ENCODE measurements around the gene MYBBP1A.

Gene MYBBP1A

GRCh38 chr17:4520894-4521600, 34.1 kb downstream of the MYBBP1A start:
- no peaks in the 10 kb centered on the region for H3K36me3 ChIP-seq (ENCODE audit: insufficient read depth, low read length)
- H3K4me1 ChIP-seq (ENCODE audit: insufficient read depth, low read length) = no peaks in the 10 kb centered on the region; the same call in 1 of the 2 replicates
- no peak overlapping the region for H3K9ac ChIP-seq (ENCODE audit: low read depth, low read length)
- H3K9me3 ChIP-seq (ENCODE audit: control insufficient read depth, insufficient read depth, low read length) = no peaks in the 10 kb centered on the region

GRCh38 chr17:4520060-4520893, 34.9 kb downstream of the MYBBP1A start:
- Histone ChIP-seq H3K9ac (ENCODE audit: low read depth, low read length) (no peak overlapping the region), H3K9me3 (ENCODE audit: control insufficient read depth, insufficient read depth, low read length) (no peaks in the 10 kb centered on the region), H3K36me3 (ENCODE audit: insufficient read depth, low read length) (no peaks in the 10 kb centered on the region), H3K4me1 (ENCODE audit: insufficient read depth, low read length) (no peaks in the 10 kb centered on the region; the same call in 1 of the 2 replicates)

- H3K36me3 ChIP-seq (ENCODE audit: insufficient read depth, low read length) = no peaks in the 10 kb centered on the region
- H3K9ac ChIP-seq (ENCODE audit: low read depth, low read length) = no peak overlapping the region
- no peaks in the 10 kb centered on the region; the same call in 1 of the 2 replicates for H3K4me1 ChIP-seq (ENCODE audit: insufficient read depth, low read length)
- no peaks in the 10 kb centered on the region for H3K9me3 ChIP-seq (ENCODE audit: control insufficient read depth, insufficient read depth, low read length)
Measured at GRCh38 chr17:4519361-4519788, 35.8 kb downstream of the MYBBP1A start.

GRCh38 chr17:4518901-4519300, 36.3 kb downstream of the MYBBP1A start:
- Histone ChIP-seq H3K4me1 (ENCODE audit: insufficient read depth, low read length) (peaks cover 3% of the 10 kb centered on the region; the same call in 1 of the 2 replicates), H3K9me3 (ENCODE audit: control insufficient read depth, insufficient read depth, low read length) (no peaks in the 10 kb centered on the region), H3K36me3 (ENCODE audit: insufficient read depth, low read length) (no peaks in the 10 kb centered on the region), H3K9ac (ENCODE audit: low read depth, low read length) (no peak overlapping the region)

- H3K4me1 ChIP-seq (ENCODE audit: insufficient read depth, low read length) = peaks cover 3% of the 10 kb centered on the region; the same call in 1 of the 2 replicates
- no peak overlapping the region for H3K9ac ChIP-seq (ENCODE audit: low read depth, low read length)
- no peaks in the 10 kb centered on the region for H3K36me3 ChIP-seq (ENCODE audit: insufficient read depth, low read length)
- H3K9me3 ChIP-seq (ENCODE audit: control insufficient read depth, insufficient read depth, low read length) = no peaks in the 10 kb centered on the region
Measured at GRCh38 chr17:4516735-4517134, 38.4 kb downstream of the MYBBP1A start.

DNA sequence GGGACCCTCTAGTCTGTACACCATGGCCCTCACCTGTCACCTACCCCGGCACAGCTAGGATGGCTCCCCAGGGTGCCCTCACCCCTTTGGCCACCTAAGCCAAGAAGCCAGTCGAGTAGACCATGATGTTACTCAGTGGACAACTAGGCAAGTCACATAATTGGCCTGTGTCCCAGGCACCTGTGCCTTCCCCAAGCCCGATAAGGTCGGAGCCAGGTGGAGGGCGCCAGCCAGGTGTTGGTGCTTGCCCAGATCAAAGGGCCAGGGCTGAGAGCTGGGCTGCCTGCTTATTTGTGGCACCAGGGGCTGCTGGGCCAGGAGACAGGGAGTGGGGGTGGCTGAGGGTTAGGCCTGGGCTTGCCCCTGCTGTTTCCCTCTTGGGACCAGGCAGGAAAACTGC, 39.7 kb downstream of the MYBBP1A start:
- no peak overlapping the region for H3K9ac ChIP-seq (ENCODE audit: low read depth, low read length)
- no peaks in the 10 kb centered on the region for H3K36me3 ChIP-seq (ENCODE audit: insufficient read depth, low read length)
- peaks cover 3% of the 10 kb centered on the region; the same call in 1 of the 2 replicates for H3K4me1 ChIP-seq (ENCODE audit: insufficient read depth, low read length)
- H3K9me3 ChIP-seq (ENCODE audit: control insufficient read depth, insufficient read depth, low read length) = no peaks in the 10 kb centered on the region

GRCh38 chr17:4514779-4515178, 40.4 kb downstream of the MYBBP1A start:
- H3K36me3 ChIP-seq (ENCODE audit: insufficient read depth, low read length) = no peaks in the 10 kb centered on the region
- H3K9ac ChIP-seq (ENCODE audit: low read depth, low read length) = no peak overlapping the region
- no peaks in the 10 kb centered on the region for H3K9me3 ChIP-seq (ENCODE audit: control insufficient read depth, insufficient read depth, low read length)
- H3K4me1 ChIP-seq (ENCODE audit: insufficient read depth, low read length) = peaks cover 3% of the 10 kb centered on the region; the same call in 1 of the 2 replicates

DNA sequence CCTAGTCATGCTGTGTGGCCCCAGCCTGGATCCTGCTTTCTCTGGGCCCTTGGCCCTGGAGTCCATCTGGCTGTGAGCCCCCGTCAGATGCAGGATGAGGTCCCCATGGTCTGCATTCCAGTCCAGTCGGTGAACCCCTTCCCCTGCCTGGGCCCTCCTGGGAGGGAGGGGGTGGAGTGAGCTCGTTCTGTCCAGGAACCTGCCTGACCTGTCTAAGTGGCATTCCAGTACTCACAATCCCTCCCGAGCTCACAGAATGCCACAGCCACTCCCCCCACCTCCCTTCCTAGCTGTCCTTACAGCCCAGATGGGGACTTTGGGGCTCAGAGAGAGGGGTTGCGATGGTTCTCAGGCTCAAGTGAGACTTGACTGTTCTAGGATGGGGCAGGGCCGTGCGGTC, 41.0 kb downstream of the MYBBP1A start:
- H3K9me3 ChIP-seq (ENCODE audit: control insufficient read depth, insufficient read depth, low read length) = no peaks in the 10 kb centered on the region
- H3K4me1 ChIP-seq (ENCODE audit: insufficient read depth, low read length) = peaks cover 3% of the 10 kb centered on the region; the same call in 1 of the 2 replicates
- H3K36me3 ChIP-seq (ENCODE audit: insufficient read depth, low read length) = no peaks in the 10 kb centered on the region
- H3K9ac ChIP-seq (ENCODE audit: low read depth, low read length) = no peak overlapping the region

- Histone ChIP-seq H3K4me1 (ENCODE audit: insufficient read depth, low read length) (peaks cover 3% of the 10 kb centered on the region; the same call in 1 of the 2 replicates), H3K36me3 (ENCODE audit: insufficient read depth, low read length) (no peaks in the 10 kb centered on the region), H3K9ac (ENCODE audit: low read depth, low read length) (no peak overlapping the region), H3K9me3 (ENCODE audit: control insufficient read depth, insufficient read depth, low read length) (no peaks in the 10 kb centered on the region)
Measured at GRCh38 chr17:4513113-4514032, 41.8 kb downstream of the MYBBP1A start.

DNA sequence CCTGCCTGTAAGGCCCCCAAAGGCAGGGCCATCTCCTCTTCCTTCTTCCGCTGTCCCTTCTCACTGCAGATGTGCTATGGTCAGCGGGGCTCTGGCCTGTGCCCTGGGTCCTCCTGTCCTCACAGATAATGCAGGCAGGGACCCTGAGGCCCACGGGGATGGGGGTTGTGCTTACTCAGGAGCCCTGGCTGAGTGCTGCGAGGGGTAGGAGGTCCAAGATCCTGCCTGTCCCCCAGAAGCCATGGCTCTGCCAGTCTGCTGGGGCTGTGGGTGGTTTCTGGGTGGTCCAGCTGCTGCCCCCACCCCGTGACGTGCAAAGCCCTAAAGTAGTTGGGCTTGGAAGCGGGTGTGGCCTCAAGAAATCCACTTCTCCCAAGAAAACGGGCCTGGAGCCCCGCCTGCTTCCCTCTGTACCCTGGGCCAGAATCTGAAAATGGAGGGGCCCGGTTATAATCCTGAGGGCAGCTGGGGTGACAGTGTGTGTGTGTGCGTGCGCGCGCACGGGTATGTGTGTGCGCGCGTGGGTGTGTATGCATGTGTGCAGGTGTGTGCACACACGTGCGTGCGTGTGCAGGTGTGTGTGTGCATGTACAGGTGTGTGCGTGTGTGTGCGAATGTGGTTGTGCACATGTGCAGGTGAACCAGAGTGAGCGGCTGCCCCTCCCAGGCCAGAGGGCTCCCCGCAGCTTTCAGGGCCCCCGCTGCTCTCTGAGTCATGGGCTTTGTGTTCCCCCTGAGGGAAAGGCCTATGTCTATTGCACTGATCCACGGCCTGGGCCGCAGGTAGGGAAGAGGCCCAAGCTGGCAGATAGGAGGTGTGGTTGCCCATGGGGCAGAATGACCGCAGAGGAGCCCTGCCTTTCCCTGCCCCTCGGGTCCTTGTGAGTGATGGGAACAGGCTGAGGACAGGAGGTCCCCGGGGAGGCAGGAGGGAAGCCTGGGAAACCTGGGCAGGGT, 42.8 kb downstream of the MYBBP1A start:
- Histone ChIP-seq H3K36me3 (ENCODE audit: insufficient read depth, low read length) (no peaks in the 10 kb centered on the region), H3K4me1 (ENCODE audit: insufficient read depth, low read length) (peaks cover 3% of the 10 kb centered on the region; the same call in 1 of the 2 replicates), H3K9ac (ENCODE audit: low read depth, low read length) (no peak overlapping the region), H3K9me3 (ENCODE audit: control insufficient read depth, insufficient read depth, low read length) (no peaks in the 10 kb centered on the region)

GRCh38 chr17:4511199-4511932, 43.8 kb downstream of the MYBBP1A start:
- no peaks in the 10 kb centered on the region for H3K9me3 ChIP-seq (ENCODE audit: control insufficient read depth, insufficient read depth, low read length)
- no peaks in the 10 kb centered on the region for H3K36me3 ChIP-seq (ENCODE audit: insufficient read depth, low read length)
- no peak overlapping the region for H3K9ac ChIP-seq (ENCODE audit: low read depth, low read length)
- peaks cover 3% of the 10 kb centered on the region; the same call in 1 of the 2 replicates for H3K4me1 ChIP-seq (ENCODE audit: insufficient read depth, low read length)

- Histone ChIP-seq H3K36me3 (ENCODE audit: insufficient read depth, low read length) (no peaks in the 10 kb centered on the region), H3K4me1 (ENCODE audit: insufficient read depth, low read length) (peaks cover 7% of the 10 kb centered on the region; the same call in 1 of the 2 replicates), H3K9me3 (ENCODE audit: control insufficient read depth, insufficient read depth, low read length) (no peaks in the 10 kb centered on the region), H3K9ac (ENCODE audit: low read depth, low read length) (no peak overlapping the region)
Measured at GRCh38 chr17:4510618-4510941, 44.6 kb downstream of the MYBBP1A start.
